Natural killer cell treated with Interleukin-12 subunit alpha and Interleukin-12 subunit beta and Interleukin-15 and Interleukin-18, amount 100 ng/mL, for 72 hours (primary cell): ENCODE data around the gene PRSS56. TPM values are rescaled to one million over a fixed set of nuclear protein-coding genes. Genes with fewer than 3 reads are reported as not detected.

ENCODE experiments used
- ATAC-seq, 2 donors: fragments of 150-1000 bp; cut with Tn5 transposase in 1 of 2; sonication (Bioruptor Pico), chemical (Tn5 transposase) in 1 of 2; 2 replicates each; pipeline ENCODE4 v1.10.0; 2021
- DNase-seq: peaks from one replicate; pipeline ENCODE4 v3.0.0; 2022; ENCODE audit warnings: low spot score
- H3K27ac Mint-ChIP-seq, 2 donors: 1 replicate in 1 of 2; 2 replicates in 1 of 2; pipeline ENCODE4 v1.8.0; 2022; ENCODE audit warnings: mixed read lengths in 2 of 2, mild to moderate bottlenecking in 1 of 2, moderate library complexity in 1 of 2
- H3K27me3 Mint-ChIP-seq, 2 donors: 1 replicate in 1 of 2; 2 replicates in 1 of 2; pipeline ENCODE4 v1.8.0; 2022; ENCODE audit warnings: mixed read lengths in 2 of 2
- H3K36me3 Mint-ChIP-seq: one replicate; pipeline ENCODE4 v1.8.0; 2022; ENCODE audit warnings: mixed read lengths
- H3K4me1 Mint-ChIP-seq, 2 donors: 1 replicate in 1 of 2; 2 replicates in 1 of 2; pipeline ENCODE4 v1.8.0; 2022; ENCODE audit warnings: low read depth in 2 of 2, mixed read lengths in 2 of 2, mild to moderate bottlenecking in 1 of 2
- H3K4me3 Mint-ChIP-seq: one replicate; pipeline ENCODE4 v1.8.0; 2022; ENCODE audit warnings: mixed read lengths
- H3K9me3 Mint-ChIP-seq: 2 replicates; pipeline ENCODE4 v1.8.0; 2022; ENCODE audit warnings: mixed read lengths
- total RNA-seq, 2 donors: library from RNA; stranded (reverse); gene quantifications; one replicate each; pipeline ENCODE4 v1.2.3, GENCODE V29; 2022

Gene PRSS56
- total RNA-seq, 2 donors from 2014 or later, result not detected

GRCh38 chr2:232541195-232541960 is 21.2 kb downstream of the PRSS56 start:
- no peak for DNase-seq
- Mint-ChIP-seq H3K27ac (no peak overlapping the region), H3K27me3 (peaks cover 11 to 14% of the 10 kb centered on the region in 2 donors), H3K36me3 (no peaks in the 10 kb centered on the region), H3K9me3 (no peaks in the 10 kb centered on the region), H3K4me1 (peaks cover 0 to 11% of the 10 kb centered on the region in 2 donors), H3K4me3 (no peak overlapping the region)
- ATAC-seq, result no peak

- peaks cover 0 to 15% of the 10 kb centered on the region in 2 donors for H3K4me1 Mint-ChIP-seq
- no peaks in the 10 kb centered on the region for H3K9me3 Mint-ChIP-seq
- H3K36me3 Mint-ChIP-seq, result no peaks in the 10 kb centered on the region
- ATAC-seq (no peak), DNase-seq (no peak)
- no peak overlapping the region for H3K4me3 Mint-ChIP-seq
- H3K27me3 Mint-ChIP-seq, result peaks cover 8 to 11% of the 10 kb centered on the region in 2 donors
- no peak overlapping the region for H3K27ac Mint-ChIP-seq
These were observed 21.9 kb downstream of the PRSS56 start for GRCh38 chr2:232541961-232542714.

- H3K27me3 Mint-ChIP-seq, result peaks cover 7 to 8% of the 10 kb centered on the region in 2 donors
- ATAC-seq, result no peak
- DNase-seq, result no peak
- no peak overlapping the region for H3K27ac Mint-ChIP-seq
- H3K9me3 Mint-ChIP-seq, result no peaks in the 10 kb centered on the region
- no peak overlapping the region for H3K4me3 Mint-ChIP-seq
- H3K36me3 Mint-ChIP-seq, result no peaks in the 10 kb centered on the region
- peaks cover 0 to 15% of the 10 kb centered on the region in 2 donors for H3K4me1 Mint-ChIP-seq
These were observed 22.7 kb downstream of the PRSS56 start for GRCh38 chr2:232542715-232543467.

GRCh38 chr2:232543491-232543890 is 23.3 kb downstream of the PRSS56 start:
- no peaks in the 10 kb centered on the region for H3K9me3 Mint-ChIP-seq
- no peak for DNase-seq
- H3K4me1 Mint-ChIP-seq, result peaks cover 5 to 12% of the 10 kb centered on the region in 2 donors
- peaks cover 1 to 3% of the 10 kb centered on the region in 2 donors for H3K27me3 Mint-ChIP-seq
- no peak for ATAC-seq
- no peak overlapping the region for H3K4me3 Mint-ChIP-seq
- H3K27ac Mint-ChIP-seq, result no peak overlapping the region
- H3K36me3 Mint-ChIP-seq, result peaks cover under 1% of the 10 kb centered on the region

GRCh38 chr2:232543928-232544631 is 23.9 kb downstream of the PRSS56 start:
- Mint-ChIP-seq H3K4me3 (no peak overlapping the region), H3K36me3 (peaks cover 7% of the 10 kb centered on the region)

GRCh38 chr2:232544674-232545073 is 24.5 kb downstream of the PRSS56 start:
- H3K36me3 Mint-ChIP-seq, result peaks cover 10% of the 10 kb centered on the region
- ATAC-seq (no peak), DNase-seq (no peak)
- no peaks in the 10 kb centered on the region for H3K9me3 Mint-ChIP-seq
- no peak overlapping the region for H3K27ac Mint-ChIP-seq
- no peak overlapping the region for H3K4me3 Mint-ChIP-seq
- peaks cover 17 to 19% of the 10 kb centered on the region in 2 donors for H3K4me1 Mint-ChIP-seq
- H3K27me3 Mint-ChIP-seq, result no peaks in the 10 kb centered on the region

More at GRCh38 chr2:232543928-232544631, 23.9 kb downstream of the PRSS56 start:
- Mint-ChIP-seq H3K27ac (no peak overlapping the region), H3K4me1 (peaks cover 11 to 13% of the 10 kb centered on the region in 2 donors), H3K27me3 (no peaks in the 10 kb centered on the region), H3K9me3 (no peaks in the 10 kb centered on the region)
- DNase-seq, result no peak
- peak in 1 of 2 donors; percentile 20 for ATAC-seq

- no peak for DNase-seq
- no peaks in the 10 kb centered on the region for H3K9me3 Mint-ChIP-seq
- H3K4me3 Mint-ChIP-seq, result no peak overlapping the region
- H3K4me1 Mint-ChIP-seq, result peaks cover 20 to 24% of the 10 kb centered on the region in 2 donors
- no peak overlapping the region for H3K27ac Mint-ChIP-seq
- ATAC-seq, result no peak
- H3K27me3 Mint-ChIP-seq, result no peaks in the 10 kb centered on the region
- peaks cover 13% of the 10 kb centered on the region for H3K36me3 Mint-ChIP-seq
These were observed 25.6 kb downstream of the PRSS56 start for GRCh38 chr2:232545511-232546375.

- no peaks in the 10 kb centered on the region for H3K27me3 Mint-ChIP-seq
- H3K36me3 Mint-ChIP-seq, result peaks cover 17% of the 10 kb centered on the region
- H3K4me1 Mint-ChIP-seq, result peaks cover 36 to 37% of the 10 kb centered on the region in 2 donors
- ATAC-seq, result no peak
- no peak overlapping the region for H3K27ac Mint-ChIP-seq
- DNase-seq, result no peak
- no peaks in the 10 kb centered on the region for H3K9me3 Mint-ChIP-seq
- H3K4me3 Mint-ChIP-seq, result no peak overlapping the region
These were observed 27.8 kb downstream of the PRSS56 start for GRCh38 chr2:232547991-232548390.

GRCh38 chr2:232549655-232550353 is 29.6 kb downstream of the PRSS56 start:
- no peak for DNase-seq
- peaks cover 49 to 54% of the 10 kb centered on the region in 2 donors for H3K4me1 Mint-ChIP-seq
- H3K27ac Mint-ChIP-seq, result peak overlapping the region; percentile 95 to 96
- peak overlapping the region; percentile 95 for H3K4me3 Mint-ChIP-seq
- H3K9me3 Mint-ChIP-seq, result no peaks in the 10 kb centered on the region
- no peaks in the 10 kb centered on the region for H3K27me3 Mint-ChIP-seq
- peaks cover 20% of the 10 kb centered on the region for H3K36me3 Mint-ChIP-seq
- no peak for ATAC-seq

GRCh38 chr2:232550354-232551249 is 30.4 kb downstream of the PRSS56 start, which contains the start of the genes EIF4E2 and TIGD1:
EIF4E2 (plus strand) TSS chr2:232550689; CDS start chr2:232550725, 36 bp downstream.
TIGD1 (minus strand) TSS chr2:232550557; CDS start chr2:232549882, 675 bp downstream.
- H3K36me3 Mint-ChIP-seq, result peaks cover 20% of the 10 kb centered on the region
- DNase-seq, result peak; percentile 94
- no peaks in the 10 kb centered on the region for H3K27me3 Mint-ChIP-seq
- H3K4me1 Mint-ChIP-seq, result peaks cover 55 to 61% of the 10 kb centered on the region in 2 donors
- H3K27ac Mint-ChIP-seq, result peak within 1 kb of the TSS; percentile 95 to 96
- peak within 1 kb of the TSS; percentile 95 for H3K4me3 Mint-ChIP-seq
- peak; percentile 97 to 98 for ATAC-seq
- no peaks in the 10 kb centered on the region for H3K9me3 Mint-ChIP-seq

GRCh38 chr2:232551250-232551638 is 31.1 kb downstream of the PRSS56 start:
- ATAC-seq, result no peak
- no peak for DNase-seq
- Mint-ChIP-seq H3K27ac (peak overlapping the region; percentile 87 to 96), H3K9me3 (no peaks in the 10 kb centered on the region), H3K36me3 (peaks cover 21% of the 10 kb centered on the region), H3K4me1 (peaks cover 59 to 68% of the 10 kb centered on the region in 2 donors), H3K4me3 (peak overlapping the region; percentile 95), H3K27me3 (no peaks in the 10 kb centered on the region)
